ENCODE results near the gene PRG3. TPM values are rescaled to one million over a fixed set of nuclear protein-coding genes. Genes with fewer than 3 reads are reported as not detected.
A peak's percentile ranks its signal among the peaks of the same experiment; 100 is the strongest.

PRG3 gene
- total RNA-seq, 1 experiment from 2014 or later, result not detected

GRCh38 chr11:57335343-57336110 lies 45.4 kb downstream of the PRG3 start, which contains the start of gene SSRP1:
Gene SSRP1 (minus strand): TSS chr11:57335892. CDS start chr11:57335121, 771 bp downstream.
- CTCF ChIA-PET, result interaction anchor here (1.0 to 1.6 kb wide), 5 partner anchors 10 to 309 kb away, joined by 3 to 6 read pairs (median 4); partner anchors contain the start of gene TNKS1BP1
- ATAC-seq (peak; percentile 96), DNase-seq (ENCODE audit: low read depth, low spot score) (peak; percentile 72)
- Histone ChIP-seq H2AFZ (ENCODE audit: low read depth, low read length, poor library complexity, severe bottlenecking) (peak within 1 kb of the TSS; percentile 78), H4K20me1 (ENCODE audit: insufficient read depth) (no peaks in the 10 kb centered on the region), H3K9ac (ENCODE audit: low read length) (peak within 1 kb of the TSS; percentile 92), H3K79me2 (ENCODE audit: insufficient read depth, low read length) (peaks cover 50% of the 10 kb centered on the region), H3K27ac (ENCODE audit: low read depth, low read length) (peak within 1 kb of the TSS; percentile 61), H3K9me2 (ENCODE audit: insufficient read depth) (no peaks in the 10 kb centered on the region), H3K36me3 (ENCODE audit: control insufficient read depth in 1 of 2, insufficient read depth in 2 of 2, low read length in 2 of 2) (peaks cover 17 to 40% of the 10 kb centered on the region in 2 experiments; a peak in 2 of 4 replicates), H3K27me3 (ENCODE audit: insufficient read depth, low read length) (no peaks in the 10 kb centered on the region), H3K4me2 (ENCODE audit: low read length) (peak within 1 kb of the TSS; percentile 98), H3K4me3 (replicated peaks in 1 of 2; ENCODE audit: low read depth in 1 of 2, low read length in 2 of 2) (peak within 1 kb of the TSS; percentile 79 to 96), H3K9me3 (ENCODE audit: control insufficient read depth in 1 of 2, insufficient read depth in 1 of 2, low read depth in 1 of 2, low read length in 2 of 2) (no peaks in the 10 kb centered on the region), H3K4me1 (ENCODE audit: control insufficient read depth in 1 of 2, insufficient read depth in 2 of 2, low read length in 2 of 2) (peaks cover 8 to 20% of the 10 kb centered on the region in 2 experiments; a peak in 3 of 4 replicates)
- BruUV-seq (replicated peaks), result no TSS peak
- POLR2A ChIA-PET, result interaction anchor here (0.7 to 2.6 kb wide), 3 partner anchors 10 to 16 kb away, joined by 3 to 17 read pairs (median 3); partner anchors contain the start of gene TNKS1BP1
- intact Hi-C loops (cut with micrococcal nuclease), result loop anchor here (1.0 kb wide), 1 partner anchor 10 kb away; no protein-coding TSS in a partner anchor
- RAD21 ChIA-PET (ENCODE audit: low non-redundant PET in 1 of 2, low total read pairs in 2 of 2, uncharacterized antibody in 2 of 2, unreplicated experiment in 2 of 2), result interaction anchor here (0.7 to 1.2 kb wide), 2 partner anchors 12 to 86 kb away, joined by 3 to 4 read pairs; no protein-coding TSS in a partner anchor
- TF ChIP-seq RAD21 (IDR thresholded peaks at IDR 0.05; ENCODE audit: low read depth) (no peak), SIN3A (IDR thresholded peaks at IDR 0.05; ENCODE audit: low read depth) (peak; percentile 66), MAX (IDR thresholded peaks at IDR 0.05) (peak; percentile 74), ZNF274 (IDR thresholded peaks at IDR 0.05; ENCODE audit: low read depth, low read length) (no peak), ZFX (IDR thresholded peaks at IDR 0.05) (peak; percentile 46; the same call in 1 of the 2 replicates), EZH2phosphoT487 (IDR thresholded peaks at IDR 0.05; ENCODE audit: borderline replicate concordance) (no peak), ELF1 (IDR thresholded peaks at IDR 0.05; ENCODE audit: borderline replicate concordance, low read depth) (no peak; the same call in 1 of the 2 replicates), YY1 (IDR thresholded peaks at IDR 0.05; ENCODE audit: extremely low read depth, insufficient replicate concordance, low read depth, low read length) (no peak), POLR2A (IDR thresholded peaks at IDR 0.05; ENCODE audit: borderline replicate concordance, extremely low read depth, insufficient read depth, insufficient read length) (peak; percentile 43), CTCF (IDR thresholded peaks at IDR 0.05 in 2 of 3, conservative IDR thresholded peaks at IDR 0.05 in 1 of 3; ENCODE audit: borderline replicate concordance in 1 of 3, insufficient read depth in 1 of 3, low read depth in 2 of 3, low read length in 2 of 3) (no peak), CBX3 (IDR thresholded peaks at IDR 0.05; ENCODE audit: low read depth) (0 out of 2 replicates have a peak, but pooled peaks have one; percentile 43), POLR2AphosphoS5 (IDR thresholded peaks at IDR 0.05; ENCODE audit: low read depth, low read length) (peak; percentile 76)
